ACC112 (cell line): ENCODE data around the gene MARK2.
"Not testable (repeated sequence)": the region's sequence is repeated elsewhere in the genome, so short reads cannot be mapped to it uniquely, and the experiment has no call there.

ENCODE experiments used
- H2AFZ ChIP-seq: fragments of 200-600 bp; sonication (generic); one replicate; pipeline ENCODE4 v1.6.0; 2017; ENCODE audit warnings: antibody characterized with exemption, low read length; ENCODE audit not compliant: unreplicated experiment
- H3K27ac ChIP-seq: fragments of 200-600 bp; sonication (generic); 2 replicates; pipeline ENCODE4 v1.5.1; 2014; ENCODE audit warnings: low read depth, mild to moderate bottlenecking, antibody characterized with exemption, low read length, moderate library complexity
- H3K27me3 ChIP-seq: fragments of 200-600 bp; sonication (generic); 2 replicates; pipeline ENCODE4 v1.6.1; 2014; ENCODE audit warnings: mild to moderate bottlenecking, antibody characterized with exemption, low read length, moderate library complexity, mixed read lengths; ENCODE audit not compliant: insufficient read depth
- H3K36me3 ChIP-seq: fragments of 200-600 bp; sonication (generic); 2 replicates; pipeline ENCODE4 v1.6.1; 2016; ENCODE audit warnings: mild to moderate bottlenecking, antibody characterized with exemption, low read length, moderate library complexity, mixed read lengths; ENCODE audit not compliant: insufficient read depth
- H3K4me1 ChIP-seq: fragments of 200-600 bp; sonication (generic); one replicate; pipeline ENCODE4 v1.6.1; 2016; ENCODE audit warnings: low read length, mixed read lengths; ENCODE audit not compliant: insufficient read depth, unreplicated experiment, control insufficient read depth
- H3K4me3 ChIP-seq: fragments of 200-600 bp; sonication (generic); 2 replicates; pipeline ENCODE4 v1.5.1; 2014; ENCODE audit warnings: mild to moderate bottlenecking, low read depth, low read length
- H3K79me2 ChIP-seq: fragments of 200-600 bp; sonication (generic); one replicate; pipeline ENCODE4 v1.6.0; 2016; ENCODE audit warnings: low read length; ENCODE audit not compliant: control insufficient read depth, unreplicated experiment, insufficient read depth

MARK2 gene

GRCh38 chr11:63838678-63839507 lies at the start of gene MARK2:
Gene MARK2, plus strand, starts transcription at chr11:63839110. Its CDS starts 397 bp downstream, at chr11:63839507.
- Histone ChIP-seq H3K4me3 (peak within 1 kb of the TSS; percentile 90), H3K79me2 (peaks cover 44% of the 10 kb centered on the region), H3K36me3 (peaks cover 3% of the 10 kb centered on the region; the same call in 1 of the 2 replicates), H3K27me3 (no peaks in the 10 kb centered on the region), H3K4me1 (peaks cover 18% of the 10 kb centered on the region), H2AFZ (peak within 1 kb of the TSS; percentile 34), H3K27ac (peak within 1 kb of the TSS; percentile 27; the same call in 1 of the 2 replicates)

GRCh38 chr11:63791495-63792167 lies 47.3 kb upstream of the MARK2 start:
- Histone ChIP-seq H3K36me3 (peaks cover 4% of the 10 kb centered on the region; the same call in 1 of the 2 replicates), H3K4me1 (no peaks in the 10 kb centered on the region), H2AFZ (no peak overlapping the region), H3K79me2 (no peaks in the 10 kb centered on the region), H3K27me3 (no peaks in the 10 kb centered on the region), H3K4me3 (no peak overlapping the region), H3K27ac (no peak overlapping the region)

- Histone ChIP-seq H3K4me3 (no peak overlapping the region), H3K27me3 (no peaks in the 10 kb centered on the region), H3K27ac (no peak overlapping the region), H2AFZ (no peak overlapping the region), H3K4me1 (no peaks in the 10 kb centered on the region), H3K36me3 (peaks cover 4% of the 10 kb centered on the region; the same call in 1 of the 2 replicates), H3K79me2 (no peaks in the 10 kb centered on the region)
Observed at GRCh38 chr11:63793161-63793560, 45.7 kb upstream of the MARK2 start.

- H3K27ac ChIP-seq: no peak overlapping the region
- no peaks in the 10 kb centered on the region for H3K27me3 ChIP-seq
- H3K36me3 ChIP-seq: peaks cover 4% of the 10 kb centered on the region; the same call in 1 of the 2 replicates
- no peak overlapping the region for H2AFZ ChIP-seq
- H3K4me1 ChIP-seq: no peaks in the 10 kb centered on the region
- no peak overlapping the region for H3K4me3 ChIP-seq
- no peaks in the 10 kb centered on the region for H3K79me2 ChIP-seq
Observed at GRCh38 chr11:63795066-63795465, 43.8 kb upstream of the MARK2 start.

GRCh38 chr11:63800921-63801320 lies 38.0 kb upstream of the MARK2 start:
- Histone ChIP-seq H3K4me3 (no peak overlapping the region), H3K79me2 (no peaks in the 10 kb centered on the region), H3K27me3 (no peaks in the 10 kb centered on the region), H3K36me3 (no peaks in the 10 kb centered on the region), H2AFZ (no peak overlapping the region), H3K4me1 (peaks cover 11% of the 10 kb centered on the region), H3K27ac (no peak overlapping the region)

- no peak overlapping the region for H3K4me3 ChIP-seq
- H3K27me3 ChIP-seq: no peaks in the 10 kb centered on the region
- H3K79me2 ChIP-seq: no peaks in the 10 kb centered on the region
- H3K36me3 ChIP-seq: no peaks in the 10 kb centered on the region
- H3K27ac ChIP-seq: peak overlapping the region; percentile 68
- H3K4me1 ChIP-seq: peaks cover 11% of the 10 kb centered on the region
- H2AFZ ChIP-seq: no peak overlapping the region
Observed at GRCh38 chr11:63802637-63803414, 36.1 kb upstream of the MARK2 start.

- no peaks in the 10 kb centered on the region for H3K27me3 ChIP-seq
- H3K27ac ChIP-seq: no peak overlapping the region
- H3K79me2 ChIP-seq: no peaks in the 10 kb centered on the region
- H3K4me1 ChIP-seq: peaks cover 11% of the 10 kb centered on the region
- no peak overlapping the region for H2AFZ ChIP-seq
- no peaks in the 10 kb centered on the region for H3K36me3 ChIP-seq
- H3K4me3 ChIP-seq: no peak overlapping the region
Observed at GRCh38 chr11:63804259-63804658, 34.7 kb upstream of the MARK2 start.

- H3K79me2 ChIP-seq: no peaks in the 10 kb centered on the region
- peaks cover 11% of the 10 kb centered on the region for H3K4me1 ChIP-seq
- no peak overlapping the region for H3K27ac ChIP-seq
- no peaks in the 10 kb centered on the region for H3K27me3 ChIP-seq
- no peak overlapping the region for H2AFZ ChIP-seq
- no peak overlapping the region for H3K4me3 ChIP-seq
- no peaks in the 10 kb centered on the region for H3K36me3 ChIP-seq
Observed at GRCh38 chr11:63805844-63806415, 33.0 kb upstream of the MARK2 start.

- not testable (repeated sequence) for H3K36me3 ChIP-seq, H2AFZ ChIP-seq, H3K4me3 ChIP-seq, H3K27ac ChIP-seq, H3K27me3 ChIP-seq
- Histone ChIP-seq H3K4me1 (peaks cover 12% of the 10 kb centered on the region), H3K79me2 (peaks cover 19% of the 10 kb centered on the region)
Observed at GRCh38 chr11:63810383-63810782, 28.5 kb upstream of the MARK2 start.

- Histone ChIP-seq H3K4me3 (no peak overlapping the region), H3K27me3 (no peaks in the 10 kb centered on the region), H3K79me2 (peaks cover 31% of the 10 kb centered on the region), H3K27ac (no peak overlapping the region), H3K4me1 (peaks cover 14% of the 10 kb centered on the region), H2AFZ (no peak overlapping the region), H3K36me3 (no peaks in the 10 kb centered on the region)
Observed at GRCh38 chr11:63811522-63811921, 27.4 kb upstream of the MARK2 start.
